GM12801 (cell line): ENCODE measurements around the gene PROSER3.

Source experiments
- CTCF ChIP-seq: IDR thresholded peaks from one replicate; pipeline ENCODE4 v1.5.1; 2011; ENCODE audit warnings: control low read depth; ENCODE audit not compliant: insufficient read length; ENCODE audit errors: extremely low read depth

The PROSER3 gene

GRCh38 chr19:35797663-35798062 lies 39.7 kb downstream of the PROSER3 start:
- no peak for TF ChIP-seq CTCF

- TF ChIP-seq CTCF, result no peak
These were observed 43.9 kb downstream of the PROSER3 start for GRCh38 chr19:35801828-35802227.

- TF ChIP-seq CTCF, result no peak
These were observed 47.6 kb downstream of the PROSER3 start for GRCh38 chr19:35805526-35806102.

GRCh38 chr19:35806597-35806996 lies 48.6 kb downstream of the PROSER3 start:
- TF ChIP-seq CTCF, result no peak

GRCh38 chr19:35807633-35808032 lies 49.7 kb downstream of the PROSER3 start:
- no peak for TF ChIP-seq CTCF

GRCh38 chr19:35811317-35812219 lies 53.6 kb downstream of the PROSER3 start:
- no peak for TF ChIP-seq CTCF

GRCh38 chr19:35812220-35813042 lies 54.5 kb downstream of the PROSER3 start, which contains the start of gene PRODH2:
TSS of gene PRODH2 (minus strand) at chr19:35812845. CDS start at chr19:35812805, 40 bp downstream.
- no peak for TF ChIP-seq CTCF
